ENCODE results near the gene NUP210L.

GRCh38 chr1:154076413-154076812, 78.5 kb downstream of the NUP210L start:
- TF ChIP-seq NRF1 (conservative IDR thresholded peaks at IDR 0.05 in 1 of 2, IDR thresholded peaks at IDR 0.05 in 1 of 2) (no peak), MAZ (CRISPR knock-in tag; conservative IDR thresholded peaks at IDR 0.05 in 1 of 2, IDR thresholded peaks at IDR 0.05 in 1 of 2) (no peak), FOXM1 (IDR thresholded peaks at IDR 0.05; ENCODE audit: low read depth) (no peak), FOXM1 (CRISPR knock-in tag; IDR thresholded peaks at IDR 0.05; ENCODE audit: low read depth) (no peak), ZBTB9 (CRISPR knock-in tag; IDR thresholded peaks at IDR 0.05) (no peak), ZNF639 (CRISPR knock-in tag; conservative IDR thresholded peaks at IDR 0.05 in 1 of 2, IDR thresholded peaks at IDR 0.05 in 1 of 2) (no peak), ZNF232 (CRISPR knock-in tag; IDR thresholded peaks at IDR 0.05) (no peak), SIN3A (IDR thresholded peaks at IDR 0.05; ENCODE audit: borderline replicate concordance in 2 of 2, control insufficient read depth in 1 of 2, low read depth in 2 of 2, low read length in 2 of 2) (no peak), ZNF133 (CRISPR knock-in tag; IDR thresholded peaks at IDR 0.05) (no peak), CTCF (IDR thresholded peaks at IDR 0.05 in 2 of 3, conservative IDR thresholded peaks at IDR 0.05 in 1 of 3; ENCODE audit: insufficient read depth in 2 of 3, low read depth in 1 of 3, low read length in 3 of 3) (no peak)

Data from K562 (cell line).